ENCODE results near the gene ZBTB11.

GRCh38 chr3:101619734-101620133 is 57.2 kb downstream of the ZBTB11 start:
- TF ChIP-seq POLR2AphosphoS5 (IDR thresholded peaks at IDR 0.05; ENCODE audit: low read depth) (no peak), CTCF (IDR thresholded peaks at IDR 0.05; ENCODE audit: insufficient read depth, low read length) (no peak), GABPA (IDR thresholded peaks at IDR 0.05; ENCODE audit: low read depth) (no peak), SPI1 (IDR thresholded peaks at IDR 0.05; ENCODE audit: borderline replicate concordance, low read depth) (no peak), REST (IDR thresholded peaks at IDR 0.05; ENCODE audit: insufficient replicate concordance, low read depth) (no peak)
